SK-N-SH treated with all-trans-retinoic acid at 6 μM for 48 hours (cell line): ENCODE measurements around the gene ITGB4.

Source experiments
- ARNTL ChIP-seq: fragments of 450-650 bp; formaldehyde crosslinking; IDR thresholded peaks from 2 replicates; pipeline ENCODE4 v1.5.0; 2020; ENCODE audit warnings: low read depth, mild to moderate bottlenecking, moderate library complexity, borderline replicate concordance
- BACH2 ChIP-seq: fragments of 250-450 bp; sonication (Bioruptor Pico); IDR thresholded peaks from 2 replicates; pipeline ENCODE4 v1.9.0; 2021; ENCODE audit warnings: mild to moderate bottlenecking, borderline replicate concordance
- CREB5 ChIP-seq: fragments of 250-450 bp; sonication (Bioruptor Pico); IDR thresholded peaks from 2 replicates; pipeline ENCODE4 v1.5.1; 2020; ENCODE audit warnings: low read depth, mild to moderate bottlenecking, moderate library complexity
- ESRRG ChIP-seq: fragments of 250-450 bp; sonication (Bioruptor Pico); IDR thresholded peaks from 2 replicates; pipeline ENCODE4 v1.6.1; 2021; ENCODE audit warnings: mild to moderate bottlenecking
- GLIS3 ChIP-seq: fragments of 250-450 bp; sonication (Bioruptor Pico); IDR thresholded peaks from 2 replicates; pipeline ENCODE4 v1.5.0; 2020; ENCODE audit warnings: mild to moderate bottlenecking, moderate library complexity
- ISL1 ChIP-seq: fragments of 250-450 bp; sonication (Bioruptor Pico); IDR thresholded peaks from 2 replicates; pipeline ENCODE4 v2.1.2; 2022; ENCODE audit warnings: mild to moderate bottlenecking, moderate library complexity
- PATZ1 ChIP-seq: fragments of 250-450 bp; sonication (Bioruptor Pico); IDR thresholded peaks from 2 replicates; pipeline ENCODE4 v1.8.0; 2020; ENCODE audit warnings: mild to moderate bottlenecking, moderate library complexity, borderline replicate concordance
- RARB ChIP-seq: fragments of 250-450 bp; sonication (Bioruptor Pico); IDR thresholded peaks from 2 replicates; pipeline ENCODE4 v1.8.0; 2021; ENCODE audit warnings: mild to moderate bottlenecking, moderate library complexity
- SNAI2 ChIP-seq: fragments of 250-450 bp; sonication (Bioruptor Pico); IDR thresholded peaks from 2 replicates; pipeline ENCODE4 v1.5.0; 2020; ENCODE audit warnings: mild to moderate bottlenecking, moderate library complexity
- ZC3H10 ChIP-seq: fragments of 250-450 bp; sonication (Bioruptor Pico); IDR thresholded peaks from 2 replicates; pipeline ENCODE4 v1.5.1; 2021; ENCODE audit warnings: mild to moderate bottlenecking, moderate library complexity
- ZFP3 ChIP-seq: fragments of 250-450 bp; sonication (Bioruptor Pico); IDR thresholded peaks from 2 replicates; pipeline ENCODE4 v1.5.0; 2020; ENCODE audit warnings: mild to moderate bottlenecking, moderate library complexity
- TF ChIP-seq, protein P1 (sequence below): fragments of 250-450 bp; sonication (Bioruptor Pico); IDR thresholded peaks from 2 replicates; pipeline ENCODE4 v1.5.1; 2021; ENCODE audit warnings: mild to moderate bottlenecking, moderate library complexity

- TF ChIP-seq ARNTL (CRISPR knock-in tag), result no peak
- no peak for TF ChIP-seq CREB5
- no peak for TF ChIP-seq ZC3H10 (CRISPR knock-in tag)
- no peak for TF ChIP-seq ZFP3 (CRISPR knock-in tag)
- TF ChIP-seq RARB (CRISPR knock-in tag), result no peak
- no peak for TF ChIP-seq ISL1 (CRISPR knock-in tag)
- no peak for TF ChIP-seq ESRRG (CRISPR knock-in tag)
- TF ChIP-seq, protein P1, sequence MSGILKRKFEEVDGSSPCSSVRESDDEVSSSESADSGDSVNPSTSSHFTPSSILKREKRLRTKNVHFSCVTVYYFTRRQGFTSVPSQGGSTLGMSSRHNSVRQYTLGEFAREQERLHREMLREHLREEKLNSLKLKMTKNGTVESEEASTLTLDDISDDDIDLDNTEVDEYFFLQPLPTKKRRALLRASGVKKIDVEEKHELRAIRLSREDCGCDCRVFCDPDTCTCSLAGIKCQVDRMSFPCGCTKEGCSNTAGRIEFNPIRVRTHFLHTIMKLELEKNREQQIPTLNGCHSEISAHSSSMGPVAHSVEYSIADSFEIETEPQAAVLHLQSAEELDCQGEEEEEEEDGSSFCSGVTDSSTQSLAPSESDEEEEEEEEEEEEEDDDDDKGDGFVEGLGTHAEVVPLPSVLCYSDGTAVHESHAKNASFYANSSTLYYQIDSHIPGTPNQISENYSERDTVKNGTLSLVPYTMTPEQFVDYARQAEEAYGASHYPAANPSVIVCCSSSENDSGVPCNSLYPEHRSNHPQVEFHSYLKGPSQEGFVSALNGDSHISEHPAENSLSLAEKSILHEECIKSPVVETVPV, result no peak
- no peak for TF ChIP-seq PATZ1 (CRISPR knock-in tag)
- TF ChIP-seq BACH2 (CRISPR knock-in tag), result no peak
- no peak for TF ChIP-seq SNAI2
- TF ChIP-seq GLIS3 (CRISPR knock-in tag), result no peak
These were observed 29.9 kb upstream of the ITGB4 start for GRCh38 chr17:75691371-75691791.
